Activated naive CD4-positive, alpha-beta T cell treated with anti-CD3 and anti-CD28 coated beads, Interleukin-2, amount 10 ng/mL, durations not matched to agents 7 days and 5 days (primary cell): ENCODE measurements around the gene CSF3.

Experiments used
- CTCF ChIA-PET: fragments of 350-600 bp; sonication (Branson Sonifier 250); formaldehyde crosslinking; loops from one replicate; lab custom pipeline; 2021; ENCODE audit warnings: antibody characterized with exemption; lab: Charles Lee
- DNase-seq: peaks from one replicate; pipeline ENCODE4 v3.0.0-alpha.2; 2020
- H3K27ac Mint-ChIP-seq: one replicate; pipeline ENCODE4 v1.8.0; 2021; ENCODE audit warnings: mild to moderate bottlenecking, moderate library complexity, mixed read lengths
- H3K27me3 Mint-ChIP-seq: one replicate; pipeline ENCODE4 v1.8.0; 2021; ENCODE audit warnings: mild to moderate bottlenecking, mixed read lengths
- H3K36me3 Mint-ChIP-seq: one replicate; pipeline ENCODE4 v1.8.0; 2021; ENCODE audit warnings: mixed read lengths
- H3K4me1 Mint-ChIP-seq: one replicate; pipeline ENCODE4 v1.8.0; 2021; ENCODE audit warnings: mixed read lengths
- H3K4me3 Mint-ChIP-seq: one replicate; pipeline ENCODE4 v1.8.0; 2021; ENCODE audit warnings: mild to moderate bottlenecking, moderate library complexity, mixed read lengths
- H3K9me3 Mint-ChIP-seq: one replicate; pipeline ENCODE4 v1.8.0; 2021; ENCODE audit warnings: mixed read lengths

Gene CSF3

GRCh38 chr17:40015005-40015997 is at the start of gene CSF3:
CSF3 (plus strand) TSS chr17:40015440; CDS start chr17:40015475, 35 bp downstream.
- H3K36me3 Mint-ChIP-seq = peaks cover 5% of the 10 kb centered on the region
- no peaks in the 10 kb centered on the region for H3K9me3 Mint-ChIP-seq
- CTCF ChIA-PET = interaction anchor here (0.8 to 8.3 kb wide), 12 partner anchors 9 to 178 kb away, joined by 3 to 83 read pairs (median 4); partner anchors contain the start of gene PSMD3
- peak within 1 kb of the TSS; percentile 80 for H3K27ac Mint-ChIP-seq
- no peak within 1 kb of the TSS for H3K4me3 Mint-ChIP-seq
- DNase-seq = no peak
- peaks cover 16% of the 10 kb centered on the region for H3K4me1 Mint-ChIP-seq
- H3K27me3 Mint-ChIP-seq = peaks cover 34% of the 10 kb centered on the region

GRCh38 chr17:39966771-39967170 is 48.5 kb upstream of the CSF3 start:
- H3K27me3 Mint-ChIP-seq = peaks cover 75% of the 10 kb centered on the region
- no peak overlapping the region for H3K27ac Mint-ChIP-seq
- H3K36me3 Mint-ChIP-seq = no peaks in the 10 kb centered on the region
- no peak overlapping the region for H3K4me3 Mint-ChIP-seq
- peaks cover 26% of the 10 kb centered on the region for H3K4me1 Mint-ChIP-seq
- H3K9me3 Mint-ChIP-seq = no peaks in the 10 kb centered on the region
- CTCF ChIA-PET = interaction anchor here (1.3 kb wide), 1 partner anchor 9 kb away, joined by 3 read pairs; no protein-coding TSS in a partner anchor
- DNase-seq = no peak

GRCh38 chr17:39968761-39969160 is 46.5 kb upstream of the CSF3 start:
- no peak overlapping the region for H3K27ac Mint-ChIP-seq
- CTCF ChIA-PET = interaction anchor here (1.2 to 1.8 kb wide), 2 partner anchors 12 to 345 kb away, joined by 3 to 4 read pairs; partner anchors contain the start of gene PSMD3
- H3K9me3 Mint-ChIP-seq = no peaks in the 10 kb centered on the region
- DNase-seq = no peak
- H3K4me3 Mint-ChIP-seq = no peak overlapping the region
- H3K27me3 Mint-ChIP-seq = peaks cover 93% of the 10 kb centered on the region
- no peaks in the 10 kb centered on the region for H3K36me3 Mint-ChIP-seq
- H3K4me1 Mint-ChIP-seq = peaks cover 14% of the 10 kb centered on the region

- DNase-seq = no peak
- Mint-ChIP-seq H3K9me3 (no peaks in the 10 kb centered on the region), H3K4me3 (no peak overlapping the region), H3K36me3 (no peaks in the 10 kb centered on the region), H3K27ac (no peak overlapping the region), H3K4me1 (peaks cover 10% of the 10 kb centered on the region), H3K27me3 (peaks cover 93% of the 10 kb centered on the region)
- CTCF ChIA-PET = interaction anchor here (1.2 to 1.8 kb wide), 2 partner anchors 12 to 346 kb away, joined by 3 to 4 read pairs; partner anchors contain the start of gene PSMD3
Observed at GRCh38 chr17:39969375-39969774, 45.9 kb upstream of the CSF3 start.

GRCh38 chr17:39970157-39970692 is 45.0 kb upstream of the CSF3 start:
- no peaks in the 10 kb centered on the region for H3K36me3 Mint-ChIP-seq
- peaks cover 8% of the 10 kb centered on the region for H3K4me1 Mint-ChIP-seq
- no peak overlapping the region for H3K27ac Mint-ChIP-seq
- H3K9me3 Mint-ChIP-seq = no peaks in the 10 kb centered on the region
- CTCF ChIA-PET = interaction anchor here (1.5 kb wide), 1 partner anchor 10 kb away, joined by 4 read pairs; the partner anchor contains the start of gene PSMD3
- no peak for DNase-seq
- H3K27me3 Mint-ChIP-seq = peaks cover 92% of the 10 kb centered on the region
- no peak overlapping the region for H3K4me3 Mint-ChIP-seq

GRCh38 chr17:39971076-39971603 is 44.1 kb upstream of the CSF3 start:
- Mint-ChIP-seq H3K4me3 (no peak overlapping the region), H3K9me3 (no peaks in the 10 kb centered on the region), H3K36me3 (no peaks in the 10 kb centered on the region), H3K27ac (no peak overlapping the region), H3K27me3 (peaks cover 91% of the 10 kb centered on the region), H3K4me1 (peaks cover 8% of the 10 kb centered on the region)
- no peak for DNase-seq
- CTCF ChIA-PET = interaction anchor here (1.2 to 1.5 kb wide), 2 partner anchors 10 to 12 kb away, joined by 3 to 4 read pairs; partner anchors contain the start of gene PSMD3

GRCh38 chr17:39972271-39972670 is 43.0 kb upstream of the CSF3 start:
- peaks cover 89% of the 10 kb centered on the region for H3K27me3 Mint-ChIP-seq
- DNase-seq = no peak
- CTCF ChIA-PET = interaction anchor here (1.0 to 1.2 kb wide), 2 partner anchors 13 to 41 kb away, joined by 3 read pairs; no protein-coding TSS in a partner anchor
- H3K9me3 Mint-ChIP-seq = no peaks in the 10 kb centered on the region
- H3K27ac Mint-ChIP-seq = no peak overlapping the region
- H3K4me3 Mint-ChIP-seq = no peak overlapping the region
- peaks cover 5% of the 10 kb centered on the region for H3K4me1 Mint-ChIP-seq
- H3K36me3 Mint-ChIP-seq = no peaks in the 10 kb centered on the region

GRCh38 chr17:39973496-39973895 is 41.7 kb upstream of the CSF3 start:
- no peak for DNase-seq
- no peaks in the 10 kb centered on the region for H3K9me3 Mint-ChIP-seq
- CTCF ChIA-PET = no interaction called here
- H3K27ac Mint-ChIP-seq = no peak overlapping the region
- H3K4me3 Mint-ChIP-seq = no peak overlapping the region
- H3K36me3 Mint-ChIP-seq = no peaks in the 10 kb centered on the region
- peaks cover 88% of the 10 kb centered on the region for H3K27me3 Mint-ChIP-seq
- peaks cover 4% of the 10 kb centered on the region for H3K4me1 Mint-ChIP-seq

GRCh38 chr17:39974433-39974832 is 40.8 kb upstream of the CSF3 start:
- peaks cover 5% of the 10 kb centered on the region for H3K4me1 Mint-ChIP-seq

GRCh38 chr17:39975801-39976200 is 39.4 kb upstream of the CSF3 start:
- no peak overlapping the region for H3K27ac Mint-ChIP-seq
- no peak for DNase-seq
- CTCF ChIA-PET = interaction anchor here (0.6 to 2.1 kb wide), 5 partner anchors 17 to 1389 kb away, joined by 3 to 7 read pairs (median 3); partner anchors contain the start of gene CSF3
- H3K4me3 Mint-ChIP-seq = no peak overlapping the region
- H3K9me3 Mint-ChIP-seq = no peaks in the 10 kb centered on the region
- H3K36me3 Mint-ChIP-seq = no peaks in the 10 kb centered on the region
- peaks cover 79% of the 10 kb centered on the region for H3K27me3 Mint-ChIP-seq
- H3K4me1 Mint-ChIP-seq = peaks cover 14% of the 10 kb centered on the region

More at GRCh38 chr17:39974433-39974832, 40.8 kb upstream of the CSF3 start:
- Mint-ChIP-seq H3K27ac (no peak overlapping the region), H3K4me3 (no peak overlapping the region), H3K9me3 (no peaks in the 10 kb centered on the region), H3K36me3 (no peaks in the 10 kb centered on the region), H3K27me3 (peaks cover 86% of the 10 kb centered on the region)
- no peak for DNase-seq
- CTCF ChIA-PET = interaction anchor here (2.1 kb wide), 1 partner anchor 16 kb away, joined by 7 read pairs; no protein-coding TSS in a partner anchor

- Mint-ChIP-seq H3K9me3 (no peaks in the 10 kb centered on the region), H3K4me1 (peaks cover 31% of the 10 kb centered on the region), H3K27ac (no peak overlapping the region), H3K27me3 (peaks cover 46% of the 10 kb centered on the region), H3K36me3 (peaks cover 6% of the 10 kb centered on the region), H3K4me3 (peak overlapping the region; percentile 14)
- CTCF ChIA-PET = interaction anchor here (0.7 to 4.0 kb wide), 9 partner anchors 23 to 357 kb away, joined by 3 to 53 read pairs (median 5); partner anchors contain the start of gene MIEN1
- no peak for DNase-seq
Observed at GRCh38 chr17:39979016-39979670, 36.1 kb upstream of the CSF3 start.

GRCh38 chr17:39979893-39980350 is 35.3 kb upstream of the CSF3 start:
- Mint-ChIP-seq H3K36me3 (peaks cover 12% of the 10 kb centered on the region), H3K9me3 (no peaks in the 10 kb centered on the region), H3K4me3 (peak overlapping the region; percentile 86), H3K27me3 (peaks cover 38% of the 10 kb centered on the region), H3K4me1 (peaks cover 33% of the 10 kb centered on the region), H3K27ac (peak overlapping the region; percentile 93)
- CTCF ChIA-PET = interaction anchor here (0.8 to 4.0 kb wide), 13 partner anchors 12 to 358 kb away, joined by 3 to 53 read pairs (median 3); partner anchors contain the start of genes CSF3, MIEN1, NR1D1 and ORMDL3
- peak; percentile 40 for DNase-seq
